Fibroblast of lung (primary cell): ENCODE results near the gene BZW2.

Source experiments
- EZH2 ChIP-seq: IDR thresholded peaks from 2 replicates; pipeline ENCODE4 v1.5.1; 2012; ENCODE audit warnings: low read length, control low read depth, mild to moderate bottlenecking; ENCODE audit errors: missing control alignments
- TF ChIP-seq, protein P1 (sequence below), 2 donors: IDR thresholded peaks in 1 of 2; conservative IDR thresholded peaks in 1 of 2; 1 replicate in 1 of 2; 2 replicates in 1 of 2; pipeline ENCODE4 v1.5.1; 2011 to 2012; ENCODE audit warnings: low read length in 2 of 2, control low read depth in 1 of 2, inconsistent platforms in 1 of 2, low read depth in 1 of 2, mild to moderate bottlenecking in 1 of 2

DNA sequence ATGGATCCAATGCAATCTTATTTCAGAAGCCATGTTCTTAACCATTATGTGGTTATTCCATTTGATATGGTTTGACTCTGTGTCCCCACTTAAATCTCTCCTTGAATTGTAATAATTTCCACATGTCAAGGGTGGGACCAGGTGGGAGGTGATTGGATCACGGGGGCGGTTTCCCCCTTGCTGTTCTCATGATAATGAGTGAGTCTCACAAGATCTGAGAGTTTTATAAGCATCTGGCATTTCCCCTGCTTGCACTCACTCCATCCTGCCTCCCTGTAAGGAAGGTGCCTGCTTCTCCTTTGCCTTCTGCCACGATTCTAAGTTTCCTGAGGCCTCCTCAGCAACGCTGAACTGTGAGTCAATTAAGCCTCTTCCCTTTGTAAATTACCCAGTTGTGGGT is 75.6 kb downstream of the BZW2 start:
- TF ChIP-seq, protein P1, sequence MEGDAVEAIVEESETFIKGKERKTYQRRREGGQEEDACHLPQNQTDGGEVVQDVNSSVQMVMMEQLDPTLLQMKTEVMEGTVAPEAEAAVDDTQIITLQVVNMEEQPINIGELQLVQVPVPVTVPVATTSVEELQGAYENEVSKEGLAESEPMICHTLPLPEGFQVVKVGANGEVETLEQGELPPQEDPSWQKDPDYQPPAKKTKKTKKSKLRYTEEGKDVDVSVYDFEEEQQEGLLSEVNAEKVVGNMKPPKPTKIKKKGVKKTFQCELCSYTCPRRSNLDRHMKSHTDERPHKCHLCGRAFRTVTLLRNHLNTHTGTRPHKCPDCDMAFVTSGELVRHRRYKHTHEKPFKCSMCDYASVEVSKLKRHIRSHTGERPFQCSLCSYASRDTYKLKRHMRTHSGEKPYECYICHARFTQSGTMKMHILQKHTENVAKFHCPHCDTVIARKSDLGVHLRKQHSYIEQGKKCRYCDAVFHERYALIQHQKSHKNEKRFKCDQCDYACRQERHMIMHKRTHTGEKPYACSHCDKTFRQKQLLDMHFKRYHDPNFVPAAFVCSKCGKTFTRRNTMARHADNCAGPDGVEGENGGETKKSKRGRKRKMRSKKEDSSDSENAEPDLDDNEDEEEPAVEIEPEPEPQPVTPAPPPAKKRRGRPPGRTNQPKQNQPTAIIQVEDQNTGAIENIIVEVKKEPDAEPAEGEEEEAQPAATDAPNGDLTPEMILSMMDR (conservative IDR thresholded peaks at IDR 0.05 in 1 of 2, IDR thresholded peaks at IDR 0.05 in 1 of 2; ENCODE audit: low read depth in 1 of 2, low read length in 2 of 2) = no peak
- no peak for TF ChIP-seq EZH2
